Heart right ventricle (tissue), 16 donors: Measurements from ENCODE around the gene IRX3. TPM values are rescaled to one million over a fixed set of nuclear protein-coding genes. Genes with fewer than 3 reads are reported as not detected.
"Not testable (repeated sequence)": the region's sequence is repeated elsewhere in the genome, so short reads cannot be mapped to it uniquely, and the experiment has no call there.

Experiments
- ATAC-seq, 8 donors: fragments of 200-7000 bp; cut with Tn5 transposase; one replicate each; pipeline ENCODE4 v1.9.1; 2020; ENCODE audit warnings: mild to moderate bottlenecking in 8 of 8, moderate library complexity in 8 of 8, moderate number of reproducible peaks in 1 of 8
- DNase-seq, 2 donors: peaks; one replicate each; pipeline ENCODE4 v3.0.0-alpha.2; 2020
- H3K27ac ChIP-seq, 10 donors: fragments of 200-600 bp; sonication (generic) in 2 of 10; one replicate each; pipeline versions ENCODE4 v1.5.0 to v1.8.0; 2020 to 2022; ENCODE audit warnings: mild to moderate bottlenecking in 3 of 10
- H3K27me3 ChIP-seq, 7 donors: fragments of 200-600 bp; one replicate each; pipeline ENCODE4 v1.8.0; 2021 to 2022; ENCODE audit warnings: mild to moderate bottlenecking in 2 of 7
- H3K36me3 ChIP-seq, 9 donors: fragments of 200-600 bp; sonication (generic) in 1 of 9; one replicate each; pipeline versions ENCODE4 v1.5.0 to v1.8.0; 2020 to 2022; ENCODE audit warnings: mild to moderate bottlenecking in 2 of 9
- H3K4me1 ChIP-seq, 9 donors: fragments of 200-600 bp; sonication (generic) in 1 of 9; one replicate each; pipeline versions ENCODE4 v1.5.0 to v1.8.0; 2020 to 2022; ENCODE audit warnings: mild to moderate bottlenecking in 4 of 9
- H3K4me3 ChIP-seq, 10 donors: fragments of 200-600 bp; sonication (generic) in 2 of 10; one replicate each; pipeline versions ENCODE4 v1.5.0 to v1.8.0; 2020 to 2022; ENCODE audit warnings: mild to moderate bottlenecking in 7 of 10, moderate library complexity in 2 of 10
- H3K9me3 ChIP-seq, 11 donors: fragments of 200-600 bp in 10 of 11; sonication (generic) in 2 of 11; one replicate each; pipeline versions ENCODE4 v1.5.0 to v1.8.0; 2013 to 2022; ENCODE audit warnings: mild to moderate bottlenecking in 2 of 11, control low read depth in 1 of 11, moderate library complexity in 1 of 11
- WGBS, 2 donors: extraction: QIAGEN DNeasy Blood & Tissue Kit; methylation state at CpG; one replicate each; pipeline ENCODE4 v1.1.7; 2013; ENCODE audit warnings: inconsistent platforms in 1 of 2; 5-methylcytosine and 5-hydroxymethylcytosine counted together
- intact Hi-C, 10 donors: fragments of 100-400 bp; cut with DNase I; formaldehyde crosslinking; loops; one replicate each; pipeline versions ENCODE4 v1.11.1 to v1.14.2; 2022
- polyA plus RNA-seq, 2 donors: library from polyadenylated mRNA; stranded (reverse); fragments of 200-250 nt; gene quantifications; one replicate each; pipeline ENCODE4 v1.2.3, GENCODE V29; 2013
- total RNA-seq, 10 donors: library from RNA; stranded (reverse); fragmentation: NEBNext Ultra II Directional in 3 of 10; extraction: Animal tissue kit (Norgen Biotek cat#: 25700) in 3 of 10; gene quantifications; one replicate each; pipeline versions ENCODE4 v1.2.1 to v1.2.4, GENCODE V29; 2021 to 2023
- TF ChIP-seq, protein P1 (sequence below), 9 donors: fragments of 200-600 bp; sonication (generic) in 2 of 9; IDR thresholded peaks; one replicate each; pipeline versions ENCODE4 v1.5.0 to v1.8.0; 2021 to 2022; ENCODE audit warnings: antibody characterized with exemption in 9 of 9, mild to moderate bottlenecking in 5 of 9, moderate library complexity in 1 of 9
- donor health status: Arrhythmogenic right ventricular cardiomyopathy.
- donor health status: ischemic (EF 13 %, LVEDD 7.1; RV severe dilation, severe dysfunction).
- donor health status: healthy with polysubstance abuse.
- donor health status: DM: no; HTN: yes; CAD: no.
- donor health status: DM: no; HTN: no; CAD: no.
- donor health status: ischemic (EF 25% LVEDD 6.9; RV normal size, moderate dysfunction).
- donor health status: ischemic (EF 25% LVEDD 5.7; RV mildly dilated, moderate dysfunction).
- donor health status: healthy.
- donor health status: DM: yes; HTN: yes; CAD: no.
- donor health status: Ischemic cardiomyopathy.
- donor health status: ischemic (EF 35%, LVEDD 5.7; RV mildly dilated, moderate dysfunction).
- donor health status: nonischemic (EF 11% LVEDD 7.7; RV severe dilation, severe dysfunction).
- donor health status: DM: yes; HTN: yes; CAD: no.
- donor health status: PGD.
- donor health status: ischemic (EF 29% LVEDD 5.4; RV normal size, mild dysfunction).
- donor health status: nonischemic (EF 23%, LVEDD 6.1; RV moderate dilation, normal function).

The IRX3 gene
- total and polyA plus RNA-seq, 12 donors: 24.7 to 85.7 (median 65.1) TPM

DNA sequence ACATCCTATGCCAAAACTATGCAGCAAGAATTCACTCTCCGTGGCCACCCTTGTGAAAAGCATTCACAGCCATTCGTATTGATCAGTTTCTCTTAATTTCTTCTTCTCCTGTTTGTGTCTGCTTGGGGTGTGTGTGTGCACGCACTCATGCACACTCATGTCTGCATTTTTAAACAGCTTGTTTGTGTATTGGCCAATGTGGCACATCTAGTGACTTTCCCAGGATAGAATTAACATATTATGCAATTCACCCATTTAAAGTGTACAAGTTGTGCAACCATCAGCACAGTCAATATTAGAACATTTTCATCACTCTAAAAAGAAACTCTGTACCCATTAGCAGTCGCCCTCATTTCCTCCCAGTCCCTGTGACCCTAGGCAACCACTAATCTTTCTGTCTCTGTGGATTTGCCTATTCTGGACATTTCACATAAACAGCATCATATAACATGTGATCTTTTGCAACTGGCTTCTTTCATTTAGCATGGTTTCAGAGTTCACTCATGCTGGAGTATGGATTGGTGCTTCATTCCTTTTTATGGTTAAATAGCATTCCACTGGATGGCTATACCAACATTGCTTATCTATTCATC is 20.1 kb downstream of the IRX3 start:
- Histone ChIP-seq H3K4me3 (no peak overlapping the region), H3K4me1 (peaks cover 0 to 28% (median 12%) of the 10 kb centered on the region in 9 donors), H3K36me3 (no peaks in the 10 kb centered on the region), H3K27ac (peak overlapping the region; percentile 42 to 81 (median 60)), H3K9me3 (peaks cover 0 to 20% (median 0%) of the 10 kb centered on the region in 11 donors), H3K27me3 (no peaks in the 10 kb centered on the region)
- TF ChIP-seq, protein P1, sequence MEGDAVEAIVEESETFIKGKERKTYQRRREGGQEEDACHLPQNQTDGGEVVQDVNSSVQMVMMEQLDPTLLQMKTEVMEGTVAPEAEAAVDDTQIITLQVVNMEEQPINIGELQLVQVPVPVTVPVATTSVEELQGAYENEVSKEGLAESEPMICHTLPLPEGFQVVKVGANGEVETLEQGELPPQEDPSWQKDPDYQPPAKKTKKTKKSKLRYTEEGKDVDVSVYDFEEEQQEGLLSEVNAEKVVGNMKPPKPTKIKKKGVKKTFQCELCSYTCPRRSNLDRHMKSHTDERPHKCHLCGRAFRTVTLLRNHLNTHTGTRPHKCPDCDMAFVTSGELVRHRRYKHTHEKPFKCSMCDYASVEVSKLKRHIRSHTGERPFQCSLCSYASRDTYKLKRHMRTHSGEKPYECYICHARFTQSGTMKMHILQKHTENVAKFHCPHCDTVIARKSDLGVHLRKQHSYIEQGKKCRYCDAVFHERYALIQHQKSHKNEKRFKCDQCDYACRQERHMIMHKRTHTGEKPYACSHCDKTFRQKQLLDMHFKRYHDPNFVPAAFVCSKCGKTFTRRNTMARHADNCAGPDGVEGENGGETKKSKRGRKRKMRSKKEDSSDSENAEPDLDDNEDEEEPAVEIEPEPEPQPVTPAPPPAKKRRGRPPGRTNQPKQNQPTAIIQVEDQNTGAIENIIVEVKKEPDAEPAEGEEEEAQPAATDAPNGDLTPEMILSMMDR (IDR thresholded peaks at IDR 0.05): no peak
- intact Hi-C loops: loop anchor here in 3 of 10 donors (5.0 to 10.0 kb wide), 3 partner anchors 62 to 494 kb away; no protein-coding TSS in a partner anchor
- ATAC-seq (peak in 5 of 8 donors; percentile 29 to 62 (median 44)), DNase-seq (no peak)
- WGBS, 2 donors: 80 to 83% methylated on average over 4 of the region's 4 CpGs

DNA sequence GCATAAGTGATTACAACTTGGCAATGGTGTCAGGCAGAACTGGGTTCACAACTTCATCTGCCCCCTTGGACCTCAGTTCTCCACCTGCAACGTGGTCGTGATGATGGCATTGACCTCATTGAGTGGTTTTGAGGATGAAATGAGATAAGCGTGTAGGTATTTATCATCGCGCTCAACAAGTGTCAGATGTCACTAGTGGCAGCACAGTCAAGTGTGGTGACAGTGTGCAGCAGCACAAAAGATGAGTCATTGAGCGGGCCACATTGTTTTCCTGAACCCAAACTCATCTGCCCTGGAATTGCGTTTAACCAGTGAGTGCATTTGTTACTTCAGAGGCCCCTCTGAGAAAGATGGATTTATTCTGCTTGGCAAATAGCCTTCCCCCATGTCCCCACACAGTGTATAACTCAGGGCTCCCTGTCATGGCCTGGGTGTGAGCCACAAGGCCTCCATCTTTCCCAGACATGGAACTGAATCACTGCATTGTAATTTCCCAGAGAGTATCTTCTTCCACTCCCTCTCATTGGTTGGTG is 20.9 kb downstream of the IRX3 start:
- intact Hi-C loops: loop anchor here in 3 of 10 donors (5.0 to 10.0 kb wide), 3 partner anchors 61 to 493 kb away; no protein-coding TSS in a partner anchor
- WGBS, 2 donors: 49 to 52% methylated on average over 7 of the region's 7 CpGs
- peak; percentile 52 to 96 (median 90) for ATAC-seq

DNA sequence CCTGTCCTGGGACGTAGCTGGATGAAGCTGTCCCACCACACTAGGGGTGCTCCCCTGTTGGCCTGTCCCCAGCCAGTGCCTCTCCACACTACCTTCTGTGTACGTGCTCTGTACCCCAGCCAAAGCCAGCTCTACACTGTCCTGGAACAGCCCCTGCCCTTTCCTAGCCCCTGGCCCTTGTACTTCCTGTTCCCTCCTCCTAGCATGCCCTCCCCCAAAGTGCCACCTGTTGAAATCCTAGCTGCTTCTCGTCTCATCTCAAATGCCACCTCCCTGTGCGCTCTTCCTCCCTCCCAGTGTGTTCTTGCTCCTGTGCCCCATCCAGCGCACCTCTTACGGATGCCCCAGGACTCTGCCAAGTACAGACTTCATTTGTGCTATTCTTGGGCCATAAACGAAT is 33.5 kb downstream of the IRX3 start:
- DNase-seq (no peak), ATAC-seq (peak in 3 of 8 donors; percentile 64 to 84 (median 71))
- TF ChIP-seq, protein P1 (IDR thresholded peaks at IDR 0.05): no peak
- no peaks in the 10 kb centered on the region for H3K9me3 ChIP-seq
- H3K36me3 ChIP-seq: no peaks in the 10 kb centered on the region
- intact Hi-C loops: no loop called here
- WGBS, 2 donors: 66 to 72% methylated on average over 7 of the region's 7 CpGs
- no peaks in the 10 kb centered on the region for H3K27me3 ChIP-seq
- no peak overlapping the region for H3K27ac ChIP-seq
- no peak overlapping the region for H3K4me3 ChIP-seq
- H3K4me1 ChIP-seq: no peaks in the 10 kb centered on the region

More for the DNA sequence above, 20.9 kb downstream of the IRX3 start:
- H3K4me1 ChIP-seq: peaks cover 0 to 28% (median 12%) of the 10 kb centered on the region in 9 donors
- TF ChIP-seq, protein P1 (IDR thresholded peaks at IDR 0.05): no peak
- H3K36me3 ChIP-seq: no peaks in the 10 kb centered on the region
- H3K27me3 ChIP-seq: no peaks in the 10 kb centered on the region
- H3K27ac ChIP-seq: peak overlapping the region; percentile 42 to 81 (median 60)
- H3K9me3 ChIP-seq: peaks cover 0 to 20% (median 0%) of the 10 kb centered on the region in 11 donors
- no peak overlapping the region for H3K4me3 ChIP-seq
- DNase-seq: no peak

DNA sequence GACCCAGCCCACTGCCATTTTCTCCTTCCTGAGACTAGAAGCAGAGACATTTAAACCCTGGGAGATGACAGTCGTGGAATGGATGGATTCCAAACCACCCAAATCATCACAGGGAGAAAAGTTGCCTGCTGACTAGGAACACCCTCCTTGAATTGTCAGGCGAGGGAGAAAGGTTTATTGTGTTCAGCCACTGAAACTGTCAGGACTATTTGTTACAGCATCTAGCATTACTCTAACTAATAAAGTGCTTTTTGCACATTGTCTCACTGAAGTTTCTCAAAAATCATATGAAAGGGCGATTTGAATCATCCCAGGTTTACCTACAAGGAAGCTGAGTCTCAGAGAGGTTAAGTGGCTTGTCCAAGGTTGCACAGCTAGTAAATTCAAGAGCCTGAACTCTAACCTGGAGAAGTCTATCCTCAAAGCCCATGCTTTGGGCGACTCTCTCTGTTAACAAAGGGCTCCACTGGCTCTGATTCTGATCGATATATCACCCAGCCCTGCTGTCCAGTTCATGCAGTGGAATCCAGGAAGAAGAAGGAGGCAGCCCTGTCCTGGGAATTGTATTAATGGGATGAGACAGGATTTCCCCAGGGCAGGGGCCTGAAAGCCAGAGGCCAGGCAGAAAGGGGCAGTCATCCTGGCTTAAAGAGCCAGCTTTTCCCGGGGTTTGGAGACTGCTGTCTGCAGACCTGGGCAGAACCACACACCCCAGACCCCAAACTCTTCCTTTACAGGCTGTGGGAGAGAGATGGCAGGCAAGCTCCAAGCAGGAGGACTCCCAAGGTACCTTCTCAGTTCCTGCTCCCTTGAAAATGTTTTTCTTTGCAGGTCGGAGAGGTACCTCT is 37.5 kb downstream of the IRX3 start:
- WGBS, 2 donors: 68 to 77% methylated on average over 7 of the region's 7 CpGs
- TF ChIP-seq, protein P1 (IDR thresholded peaks at IDR 0.05): no peak
- no peaks in the 10 kb centered on the region for H3K27me3 ChIP-seq
- intact Hi-C loops: no loop called here
- H3K4me3 ChIP-seq: no peak overlapping the region
- H3K27ac ChIP-seq: no peak overlapping the region
- peaks cover 0 to 5% (median 0%) of the 10 kb centered on the region in 11 donors for H3K9me3 ChIP-seq
- DNase-seq (no peak), ATAC-seq (no peak)
- no peaks in the 10 kb centered on the region for H3K36me3 ChIP-seq
- H3K4me1 ChIP-seq: peaks cover 0 to 6% (median 0%) of the 10 kb centered on the region in 9 donors

DNA sequence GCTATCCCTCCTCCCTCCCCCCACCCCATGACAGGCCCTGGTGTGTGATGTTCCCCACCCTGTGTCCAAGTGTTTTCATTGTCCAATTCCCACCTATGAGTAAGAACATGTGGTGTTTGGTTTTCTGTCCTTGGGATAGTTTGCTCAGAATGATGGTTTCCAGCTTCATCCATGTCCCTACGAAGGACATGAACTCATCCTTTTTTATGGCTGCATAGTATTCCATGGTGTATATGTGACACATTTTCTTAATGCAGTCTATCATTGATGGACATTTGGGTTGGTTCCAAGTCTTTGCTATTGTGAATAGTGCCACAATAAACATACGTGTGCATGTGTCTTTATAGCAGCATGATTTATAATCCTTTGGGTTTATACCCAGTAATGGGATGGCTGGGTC is 38.9 kb downstream of the IRX3 start:
- intact Hi-C loops, H3K4me1 ChIP-seq, H3K9me3 ChIP-seq, H3K36me3 ChIP-seq, DNase-seq, ATAC-seq, H3K27me3 ChIP-seq, H3K4me3 ChIP-seq, H3K27ac ChIP-seq: not testable (repeated sequence)
- 93 to 100% methylated on average over 2 of the region's 2 CpGs for WGBS, 2 donors
